Pancreas (tissue), 10 donors: ENCODE data around the gene PDE7B. TPM values are rescaled to one million over a fixed set of nuclear protein-coding genes. Genes with fewer than 3 reads are reported as not detected.

Experiments used
- ATAC-seq, 4 donors: fragments of 200-7000 bp; cut with Tn5 transposase; one replicate each; pipeline versions ENCODE4 v1.8.0 to v1.9.1; 2020; ENCODE audit warnings: mild to moderate bottlenecking in 4 of 4, moderate library complexity in 4 of 4
- DNase-seq, 6 donors: peaks; one replicate each; pipeline ENCODE4 v3.0.0-alpha.2; 2020
- FAIRE-seq: peaks from 2 replicates; lab custom pipeline; 2012; peaks lifted over from hg19 to GRCh38; lab: Jason Lieb, UNC
- H3K27ac ChIP-seq, 4 donors: fragments of 200-600 bp; sonication (generic); 1 replicate in 3 of 4; 2 replicates in 1 of 4; pipeline versions ENCODE4 v1.5.0 to v1.8.0; 2020
- H3K27me3 ChIP-seq, 4 donors: fragments of 200-600 bp; one replicate each; pipeline ENCODE4 v1.8.0; 2021
- H3K36me3 ChIP-seq, 3 donors: fragments of 200-600 bp; sonication (generic) in 1 of 3; one replicate each; pipeline versions ENCODE4 v1.5.0 to v1.8.0; 2020 to 2021
- H3K4me1 ChIP-seq, 3 donors: fragments of 200-600 bp; one replicate each; pipeline ENCODE4 v1.8.0; 2021
- H3K4me3 ChIP-seq, 4 donors: fragments of 200-600 bp; sonication (generic) in 2 of 4; one replicate each; pipeline versions ENCODE4 v1.5.0 to v1.8.0; 2020 to 2021
- H3K9me3 ChIP-seq, 4 donors: fragments of 200-600 bp; one replicate each; pipeline ENCODE4 v1.8.0; 2021
- WGBS, 2 donors: extraction: QIAGEN DNeasy Blood & Tissue Kit; methylation state at CpG; one replicate each; pipeline ENCODE4 v1.1.7; 2013; 5-methylcytosine and 5-hydroxymethylcytosine counted together
- intact Hi-C, 3 donors: fragments of 100-400 bp; cut with DNase I; formaldehyde crosslinking; loops; one replicate each; pipeline versions ENCODE4 v1.11.1 to v1.14.2; 2022
- polyA plus RNA-seq, 2 donors: library from polyadenylated mRNA; stranded (reverse); fragments of 200-250 nt; gene quantifications; one replicate each; pipeline ENCODE4 v1.2.3, GENCODE V29; 2013
- total RNA-seq, 6 donors: library from RNA; stranded (reverse); fragmentation: NEBNext Ultra II Directional in 4 of 6; extraction: Animal tissue kit (Norgen Biotek cat#: 25700) in 4 of 6; gene quantifications; one replicate each; pipeline versions ENCODE4 v1.2.1 to v1.2.4, GENCODE V29; 2021 to 2023
- TF ChIP-seq, protein P1 (sequence below), 4 donors: fragments of 200-600 bp; sonication (generic) in 3 of 4; IDR thresholded peaks; one replicate each; pipeline versions ENCODE4 v1.5.0 to v1.8.0; 2021; ENCODE audit warnings: antibody characterized with exemption in 4 of 4
- donor health status: healthy with polysubstance abuse.
- donor health status: DM: no; HTN: no; CAD: no; lungs with moderate emphysema.
- donor health status: DM: no; HTN: no; CAD: no.
- donor health status: control.
- donor health status: control.
- donor health status: Bipolar disorder and iron deficiency.
- donor health status: DM: yes; HTN: yes; CAD: no.
- donor health status: DM: no; HTN: no; CAD: no.
- donor health status: DM: no; HTN: no; CAD: no.
- donor health status: DM: yes; HTN: yes; CAD: no.

Gene PDE7B
- total and polyA plus RNA-seq, 8 donors, result 0.38 to 1.7 (median 0.76) TPM

DNA sequence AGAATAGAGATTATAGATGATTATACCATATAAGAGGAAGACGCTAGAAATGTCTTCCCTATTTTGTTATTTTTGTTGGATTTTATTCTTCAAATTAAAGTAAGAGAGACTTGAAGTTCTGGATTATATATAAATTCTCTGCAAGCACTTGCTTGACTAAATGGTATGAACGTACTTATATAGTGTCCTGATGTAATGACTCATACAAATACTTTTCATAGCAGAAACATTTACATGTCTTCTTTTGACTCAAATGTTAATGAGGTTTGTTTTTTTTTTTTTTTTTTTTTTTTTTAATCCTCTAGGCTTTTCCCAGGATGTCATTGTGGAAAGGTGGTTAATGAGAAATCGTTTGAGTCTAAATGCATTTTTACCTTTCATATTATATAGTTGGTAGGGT lies 55.0 kb downstream of the PDE7B start:
- no peak for FAIRE-seq
- TF ChIP-seq, protein P1, sequence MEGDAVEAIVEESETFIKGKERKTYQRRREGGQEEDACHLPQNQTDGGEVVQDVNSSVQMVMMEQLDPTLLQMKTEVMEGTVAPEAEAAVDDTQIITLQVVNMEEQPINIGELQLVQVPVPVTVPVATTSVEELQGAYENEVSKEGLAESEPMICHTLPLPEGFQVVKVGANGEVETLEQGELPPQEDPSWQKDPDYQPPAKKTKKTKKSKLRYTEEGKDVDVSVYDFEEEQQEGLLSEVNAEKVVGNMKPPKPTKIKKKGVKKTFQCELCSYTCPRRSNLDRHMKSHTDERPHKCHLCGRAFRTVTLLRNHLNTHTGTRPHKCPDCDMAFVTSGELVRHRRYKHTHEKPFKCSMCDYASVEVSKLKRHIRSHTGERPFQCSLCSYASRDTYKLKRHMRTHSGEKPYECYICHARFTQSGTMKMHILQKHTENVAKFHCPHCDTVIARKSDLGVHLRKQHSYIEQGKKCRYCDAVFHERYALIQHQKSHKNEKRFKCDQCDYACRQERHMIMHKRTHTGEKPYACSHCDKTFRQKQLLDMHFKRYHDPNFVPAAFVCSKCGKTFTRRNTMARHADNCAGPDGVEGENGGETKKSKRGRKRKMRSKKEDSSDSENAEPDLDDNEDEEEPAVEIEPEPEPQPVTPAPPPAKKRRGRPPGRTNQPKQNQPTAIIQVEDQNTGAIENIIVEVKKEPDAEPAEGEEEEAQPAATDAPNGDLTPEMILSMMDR (IDR thresholded peaks at IDR 0.05), result no peak
- Histone ChIP-seq H3K4me1 (peaks cover 0 to 10% (median 0%) of the 10 kb centered on the region in 3 donors), H3K36me3 (no peaks in the 10 kb centered on the region), H3K4me3 (no peak overlapping the region), H3K27me3 (no peaks in the 10 kb centered on the region), H3K27ac (no peak overlapping the region), H3K9me3 (no peaks in the 10 kb centered on the region)
- ATAC-seq, result no peak
- intact Hi-C loops, result no loop called here
- WGBS, 2 donors, result 82% methylated on average over 3 of the region's 3 CpGs
- DNase-seq, result no peak

DNA sequence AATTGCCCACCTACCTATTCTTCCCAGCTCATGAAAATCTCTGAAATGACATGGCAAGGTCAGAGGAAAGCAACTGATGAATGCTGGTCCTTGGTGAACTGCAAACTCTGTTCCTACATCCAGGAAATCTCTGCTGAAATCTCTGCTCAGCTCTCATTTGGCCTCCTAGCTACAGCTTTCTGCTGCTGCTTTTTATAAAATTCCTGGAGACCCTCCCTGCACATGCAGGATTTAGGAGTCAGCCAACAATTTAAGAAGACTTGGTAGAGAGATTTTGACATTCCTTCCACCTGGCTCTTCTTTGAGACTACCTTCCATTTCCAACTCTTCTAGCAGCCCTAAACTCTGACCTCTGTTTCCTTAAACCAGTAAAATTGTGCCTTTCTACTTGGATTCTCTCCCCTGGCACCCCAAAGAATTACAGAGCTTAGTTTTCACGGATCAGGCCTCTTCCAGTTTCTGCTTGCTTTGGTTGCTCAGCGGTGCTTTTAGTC lies 55.5 kb downstream of the PDE7B start:
- FAIRE-seq, result no peak
- intact Hi-C loops, result no loop called here
- TF ChIP-seq, protein P1 (IDR thresholded peaks at IDR 0.05), result no peak
- H3K4me1 ChIP-seq, result peaks cover 0 to 10% (median 0%) of the 10 kb centered on the region in 3 donors
- ATAC-seq, result no peak
- DNase-seq, result no peak
- no peaks in the 10 kb centered on the region for H3K36me3 ChIP-seq
- no peaks in the 10 kb centered on the region for H3K9me3 ChIP-seq
- no peaks in the 10 kb centered on the region for H3K27me3 ChIP-seq
- 55% methylated on average over 2 of the region's 2 CpGs for WGBS, 2 donors
- H3K4me3 ChIP-seq, result no peak overlapping the region
- no peak overlapping the region for H3K27ac ChIP-seq

DNA sequence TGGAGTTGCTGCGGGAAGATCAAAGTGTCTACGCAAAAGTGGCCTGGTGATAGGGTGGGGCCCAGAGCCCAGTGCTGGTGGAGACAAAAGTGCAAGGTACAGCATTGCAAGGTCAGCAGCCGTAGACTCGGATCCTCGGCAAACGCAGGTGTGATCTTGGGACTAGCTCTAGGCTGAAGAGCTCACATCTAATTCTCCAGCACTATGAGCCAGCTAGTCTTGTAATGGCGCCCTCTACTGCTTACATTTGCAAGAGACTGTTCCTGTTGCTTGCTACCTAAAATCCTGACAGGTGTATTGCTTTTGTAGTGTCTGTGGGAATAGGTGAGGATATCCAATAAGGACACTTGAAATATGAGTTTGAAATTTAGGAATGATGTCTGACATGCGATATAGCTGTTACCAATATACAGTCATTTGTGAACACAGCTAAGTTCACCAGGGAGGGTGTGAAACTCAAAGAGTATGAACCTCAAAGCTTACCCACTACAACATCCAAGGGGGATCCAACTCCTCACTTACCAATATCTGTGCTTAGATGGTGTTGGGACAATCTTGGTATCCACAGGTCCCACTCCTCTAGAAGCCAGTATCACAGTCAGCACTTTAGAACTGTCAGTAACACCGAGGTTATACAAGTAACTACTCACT lies 58.4 kb downstream of the PDE7B start:
- Histone ChIP-seq H3K4me1 (no peaks in the 10 kb centered on the region), H3K4me3 (no peak overlapping the region), H3K27me3 (no peaks in the 10 kb centered on the region), H3K27ac (no peak overlapping the region), H3K9me3 (no peaks in the 10 kb centered on the region), H3K36me3 (no peaks in the 10 kb centered on the region)
- TF ChIP-seq, protein P1 (IDR thresholded peaks at IDR 0.05), result peak; percentile 15 to 40 (median 35)
- ATAC-seq, result peak; percentile 79 to 92 (median 88)
- no peak for FAIRE-seq
- WGBS, 2 donors, result 47% methylated on average over 9 of the region's 9 CpGs
- DNase-seq, result peak in 4 of 6 donors; percentile 30 to 63 (median 42)
- intact Hi-C loops, result loop anchor here in 1 of 3 donors (10.0 kb wide), 1 partner anchor 375 kb away; no protein-coding TSS in a partner anchor

DNA sequence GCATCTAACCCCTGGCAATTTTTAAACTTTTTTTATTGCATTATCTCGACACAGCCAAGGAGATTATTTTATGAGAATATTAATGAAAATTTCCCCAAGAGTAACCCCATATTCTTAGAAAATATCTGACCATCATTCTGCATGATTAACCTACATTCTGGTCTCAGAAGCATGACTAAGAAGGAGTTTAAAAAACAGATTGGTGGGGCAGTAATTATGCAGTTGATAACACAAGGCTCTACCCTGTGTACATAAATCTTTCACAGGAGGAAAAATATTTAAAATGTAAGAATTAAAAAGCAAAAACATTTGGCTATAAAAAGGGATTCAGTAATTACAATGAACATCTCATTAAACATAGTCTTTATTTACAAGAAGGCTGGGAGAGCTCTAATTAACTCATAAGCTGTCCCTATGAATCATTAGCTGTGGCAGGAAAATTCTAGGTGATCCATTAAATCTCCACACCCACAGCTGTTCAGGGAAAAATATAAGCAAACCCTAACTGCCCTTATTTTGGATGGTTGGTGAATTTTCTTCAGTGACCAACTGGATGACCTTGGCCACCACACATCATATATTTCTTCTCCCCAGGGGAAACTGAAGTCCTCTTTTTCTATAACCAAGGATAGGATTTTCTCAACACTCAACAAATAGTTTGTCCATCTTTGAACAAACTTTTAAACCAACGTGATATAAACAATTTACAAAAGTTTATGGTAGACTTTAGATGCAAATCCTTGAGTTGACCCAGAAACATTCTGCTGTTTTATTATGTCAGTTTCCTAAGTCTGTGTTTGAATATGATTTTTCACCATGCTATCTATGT lies 59.5 kb downstream of the PDE7B start:
- WGBS, 2 donors, result 51% methylated on average over 2 of the region's 2 CpGs
- Histone ChIP-seq H3K27me3 (no peaks in the 10 kb centered on the region), H3K4me3 (no peak overlapping the region), H3K4me1 (no peaks in the 10 kb centered on the region), H3K36me3 (no peaks in the 10 kb centered on the region), H3K27ac (no peak overlapping the region), H3K9me3 (no peaks in the 10 kb centered on the region)
- TF ChIP-seq, protein P1 (IDR thresholded peaks at IDR 0.05), result no peak
- FAIRE-seq (no peak), DNase-seq (no peak), ATAC-seq (peak in 2 of 4 donors; percentile 28 to 57)
- intact Hi-C loops, result loop anchor here in 1 of 3 donors (10.0 kb wide), 1 partner anchor 376 kb away; no protein-coding TSS in a partner anchor
